ENCODE data around the gene KCNC4.

DNA sequence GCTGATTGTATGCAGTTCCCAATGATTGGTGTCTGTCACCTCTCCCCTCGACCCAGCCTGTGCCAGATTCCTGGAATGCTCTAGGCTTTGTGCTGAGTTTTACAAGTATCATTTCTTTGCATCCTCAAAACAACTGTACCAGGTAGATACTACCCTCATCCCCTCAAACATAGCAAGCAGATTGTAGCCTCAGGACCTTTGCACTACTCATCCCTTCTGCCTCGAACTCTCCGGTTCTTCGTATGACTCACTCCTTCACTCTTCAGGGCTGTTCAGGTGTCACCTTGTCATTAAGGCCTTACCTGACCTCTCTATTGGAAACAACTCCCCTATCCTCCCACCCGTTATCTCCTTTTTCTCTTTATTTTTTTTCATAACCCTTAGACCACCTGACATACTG is 8.0 kb downstream of the KCNC4 start:
- TF ChIP-seq BHLHE40 (IDR thresholded peaks at IDR 0.05; ENCODE audit: borderline replicate concordance), result no peak
- no peak for TF ChIP-seq FOXM1 (IDR thresholded peaks at IDR 0.05; ENCODE audit: borderline replicate concordance)
- no peak for TF ChIP-seq ARNT (IDR thresholded peaks at IDR 0.05)
- TF ChIP-seq ZNF384 (IDR thresholded peaks at IDR 0.05), result no peak
- TF ChIP-seq CTBP1 (IDR thresholded peaks at IDR 0.05; ENCODE audit: borderline replicate concordance), result no peak
- TF ChIP-seq PKNOX1 (IDR thresholded peaks at IDR 0.05), result no peak
